Esophagus squamous epithelium (tissue), 5 donors: ENCODE data around the gene CLEC4G. TPM values are rescaled to one million over a fixed set of nuclear protein-coding genes. Genes with fewer than 3 reads are reported as not detected.

Experiments used
- DNase-seq: peaks from one replicate; lab custom pipeline; 2025; lab: John Stamatoyannopoulos, UW
- H3K27ac ChIP-seq, 4 donors: fragments of 200-600 bp; sonication (generic); one replicate each; pipeline ENCODE4 v1.5.1; 2016 to 2019; ENCODE audit warnings: mild to moderate bottlenecking in 1 of 4
- H3K27me3 ChIP-seq, 4 donors: fragments of 200-600 bp; sonication (generic); 1 replicate in 3 of 4; 2 replicates in 1 of 4; pipeline versions ENCODE4 v1.5.1 to v1.6.0; 2017 to 2021; ENCODE audit warnings: antibody characterized with exemption in 1 of 4
- H3K36me3 ChIP-seq, 3 donors: fragments of 200-600 bp; sonication (generic); one replicate each; pipeline ENCODE4 v1.5.1; 2016 to 2019
- H3K4me1 ChIP-seq, 3 donors: fragments of 200-600 bp; sonication (generic); one replicate each; pipeline ENCODE4 v1.5.1; 2017 to 2019
- H3K4me3 ChIP-seq, 4 donors: fragments of 200-600 bp; sonication (generic); 1 replicate in 3 of 4; 2 replicates in 1 of 4; pipeline ENCODE4 v1.5.1; 2016 to 2019; ENCODE audit warnings: mild to moderate bottlenecking in 2 of 4, moderate library complexity in 1 of 4
- H3K9me3 ChIP-seq, 3 donors: fragments of 200-600 bp; sonication (generic); one replicate each; pipeline ENCODE4 v1.5.1; 2016 to 2019
- POLR2A ChIP-seq, 4 donors: fragments of 450-650 bp; IDR thresholded peaks; one replicate each; pipeline ENCODE4 v1.6.1; 2017; ENCODE audit warnings: antibody characterized with exemption in 4 of 4, mild to moderate bottlenecking in 4 of 4, moderate library complexity in 3 of 4
- WGBS, 2 donors: methylation state at CpG; one replicate each; pipeline ENCODE4 v1.1.5; 2018; 5-methylcytosine and 5-hydroxymethylcytosine counted together
- intact Hi-C: fragments of 100-400 bp; cut with DNase I; formaldehyde crosslinking; loops from one replicate; pipeline ENCODE4 v1.15.0; 2022
- total RNA-seq, 4 donors: library from RNA; depleted of rRNA; stranded (reverse); fragments of >200 nt; gene quantifications; one replicate each; pipeline ENCODE4 v1.1.0, GENCODE V29; 2016
- TF ChIP-seq, protein P1 (sequence below), 6 experiments: fragments of 450-650 bp in 4 of 6; fragments of 200-600 bp in 2 of 6; sonication (generic) in 2 of 6; IDR thresholded peaks; one replicate each; pipeline ENCODE4 v1.5.1; 2016 to 2019; ENCODE audit warnings: antibody characterized with exemption in 6 of 6, mild to moderate bottlenecking in 4 of 6, moderate library complexity in 4 of 6
- donor health status: DM: yes; HTN: yes; CAD: no.

The CLEC4G gene
- total RNA-seq, 4 donors from 2014 or later, result 0.18 to 3.2 (median 1.1) TPM; not detected in 1

DNA sequence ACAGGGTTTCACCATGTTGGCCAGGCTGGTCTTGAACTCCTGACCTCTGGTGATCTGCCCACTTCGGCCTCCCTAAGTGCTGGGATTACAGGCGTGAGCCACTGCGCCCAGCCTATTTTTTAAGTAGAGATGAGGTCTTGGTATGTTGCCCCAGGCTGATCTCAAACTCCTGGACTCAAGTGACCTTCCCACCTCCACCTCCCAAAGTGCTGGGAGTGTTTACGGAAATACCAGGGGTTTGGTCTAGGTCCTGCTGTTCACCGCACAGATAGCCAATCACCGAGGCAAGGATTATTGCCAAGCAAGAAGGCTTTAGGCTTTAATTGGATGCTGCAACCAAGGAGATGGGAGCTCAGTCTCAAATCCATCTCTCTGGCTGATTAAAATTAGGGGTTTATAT, 11.6 kb downstream of the CLEC4G start:
- TF ChIP-seq POLR2A (IDR thresholded peaks at IDR 0.05), result no peak
- TF ChIP-seq, protein P1, sequence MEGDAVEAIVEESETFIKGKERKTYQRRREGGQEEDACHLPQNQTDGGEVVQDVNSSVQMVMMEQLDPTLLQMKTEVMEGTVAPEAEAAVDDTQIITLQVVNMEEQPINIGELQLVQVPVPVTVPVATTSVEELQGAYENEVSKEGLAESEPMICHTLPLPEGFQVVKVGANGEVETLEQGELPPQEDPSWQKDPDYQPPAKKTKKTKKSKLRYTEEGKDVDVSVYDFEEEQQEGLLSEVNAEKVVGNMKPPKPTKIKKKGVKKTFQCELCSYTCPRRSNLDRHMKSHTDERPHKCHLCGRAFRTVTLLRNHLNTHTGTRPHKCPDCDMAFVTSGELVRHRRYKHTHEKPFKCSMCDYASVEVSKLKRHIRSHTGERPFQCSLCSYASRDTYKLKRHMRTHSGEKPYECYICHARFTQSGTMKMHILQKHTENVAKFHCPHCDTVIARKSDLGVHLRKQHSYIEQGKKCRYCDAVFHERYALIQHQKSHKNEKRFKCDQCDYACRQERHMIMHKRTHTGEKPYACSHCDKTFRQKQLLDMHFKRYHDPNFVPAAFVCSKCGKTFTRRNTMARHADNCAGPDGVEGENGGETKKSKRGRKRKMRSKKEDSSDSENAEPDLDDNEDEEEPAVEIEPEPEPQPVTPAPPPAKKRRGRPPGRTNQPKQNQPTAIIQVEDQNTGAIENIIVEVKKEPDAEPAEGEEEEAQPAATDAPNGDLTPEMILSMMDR (IDR thresholded peaks at IDR 0.05), result no peak
- no peak for DNase-seq
- intact Hi-C loops, result no loop called here
- no peak overlapping the region for H3K27ac ChIP-seq
- H3K4me1 ChIP-seq, result no peaks in the 10 kb centered on the region
- H3K36me3 ChIP-seq, result no peaks in the 10 kb centered on the region
- peaks cover 0 to 56% (median 0%) of the 10 kb centered on the region in 4 donors for H3K27me3 ChIP-seq
- no peak overlapping the region for H3K4me3 ChIP-seq
- 77 to 78% methylated on average over 4 of the region's 6 CpGs for WGBS, 2 donors
- peaks cover 0 to 9% (median 0%) of the 10 kb centered on the region in 3 donors for H3K9me3 ChIP-seq

DNA sequence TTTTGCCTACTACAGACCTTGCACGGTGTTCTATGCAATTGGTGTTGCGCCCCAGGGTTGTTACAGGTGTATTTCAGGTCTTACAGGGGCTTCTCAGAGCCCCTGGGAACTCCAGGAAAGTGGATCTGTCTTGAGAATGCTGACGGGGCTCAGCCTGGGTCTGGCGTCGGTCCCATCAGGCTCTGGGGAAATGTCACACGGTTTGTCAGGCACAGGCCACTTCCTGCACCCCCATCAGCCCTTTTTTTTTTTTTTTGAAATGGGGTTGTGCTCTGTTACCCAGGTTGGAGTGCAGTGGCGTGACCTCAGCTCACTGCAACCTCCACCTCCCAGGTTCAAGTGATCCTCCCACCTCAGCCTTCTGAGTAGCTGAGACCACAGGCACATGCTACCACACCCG, 13.2 kb downstream of the CLEC4G start:
- WGBS, 2 donors, result 50 to 54% methylated on average over 7 to 8 of the region's 8 CpGs

DNA sequence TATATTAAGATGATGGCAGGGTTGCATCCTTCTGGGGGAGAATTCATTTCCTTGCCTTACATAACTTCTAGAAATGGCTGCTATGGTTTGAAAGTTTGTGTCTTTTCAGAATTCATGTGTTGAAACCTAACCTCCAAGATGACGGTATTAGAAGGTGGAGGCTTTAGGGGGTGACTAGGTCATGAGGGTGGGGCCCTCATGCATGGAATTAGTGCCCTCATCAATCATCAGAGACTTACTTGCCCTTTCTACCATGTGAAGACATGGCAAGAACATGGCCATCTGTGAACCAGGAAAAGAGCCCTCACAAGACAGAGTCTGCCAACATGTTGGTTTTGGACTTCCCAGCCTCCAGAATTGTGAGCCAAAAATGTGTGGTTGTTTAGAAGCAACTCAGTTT, 15.1 kb downstream of the CLEC4G start:
- intact Hi-C loops, result no loop called here
- Histone ChIP-seq H3K4me1 (no peaks in the 10 kb centered on the region), H3K27me3 (peaks cover 0 to 20% (median 0%) of the 10 kb centered on the region in 4 donors), H3K4me3 (no peak overlapping the region), H3K27ac (no peak overlapping the region), H3K36me3 (no peaks in the 10 kb centered on the region), H3K9me3 (peaks cover 0 to 9% (median 0%) of the 10 kb centered on the region in 3 donors)
- TF ChIP-seq, protein P1 (IDR thresholded peaks at IDR 0.05), result no peak
- no peak for TF ChIP-seq POLR2A (IDR thresholded peaks at IDR 0.05)
- no peak for DNase-seq
- WGBS, 2 donors, result 90% methylated on average over 1 of the region's 1 CpG; no CpG with 5 or more reads in 1 of the 2 donors

More for the DNA sequence above, 13.2 kb downstream of the CLEC4G start:
- no peak for DNase-seq
- Histone ChIP-seq H3K27me3 (peaks cover 0 to 39% (median 0%) of the 10 kb centered on the region in 4 donors), H3K4me3 (no peak overlapping the region), H3K9me3 (peaks cover 0 to 9% (median 0%) of the 10 kb centered on the region in 3 donors), H3K27ac (no peak overlapping the region), H3K4me1 (no peaks in the 10 kb centered on the region), H3K36me3 (no peaks in the 10 kb centered on the region)
- TF ChIP-seq, protein P1 (IDR thresholded peaks at IDR 0.05), result no peak
- TF ChIP-seq POLR2A (IDR thresholded peaks at IDR 0.05), result no peak
- intact Hi-C loops, result no loop called here

DNA sequence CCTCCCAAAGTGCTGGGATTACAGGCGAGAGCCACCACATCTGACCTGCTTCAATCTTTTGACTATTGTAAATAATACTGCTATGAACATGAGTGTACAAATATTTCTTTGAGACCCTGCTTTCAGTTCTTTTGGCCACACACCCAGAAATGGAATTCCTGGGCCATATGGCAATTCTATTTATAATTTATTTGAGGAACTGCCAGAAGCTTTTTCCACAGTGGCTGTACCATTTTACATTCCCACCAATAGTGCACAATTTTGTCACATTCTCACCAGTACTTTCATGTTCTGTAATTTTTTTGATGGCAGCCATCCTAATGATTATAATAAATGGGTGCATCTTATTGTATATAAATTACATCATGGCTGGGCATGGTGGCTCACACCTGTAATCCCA, 16.2 kb downstream of the CLEC4G start:
- 47 to 64% methylated on average over 1 of the region's 1 CpG for WGBS, 2 donors
- no peaks in the 10 kb centered on the region for H3K36me3 ChIP-seq
- TF ChIP-seq, protein P1 (IDR thresholded peaks at IDR 0.05), result no peak
- no peak for TF ChIP-seq POLR2A (IDR thresholded peaks at IDR 0.05)

DNA sequence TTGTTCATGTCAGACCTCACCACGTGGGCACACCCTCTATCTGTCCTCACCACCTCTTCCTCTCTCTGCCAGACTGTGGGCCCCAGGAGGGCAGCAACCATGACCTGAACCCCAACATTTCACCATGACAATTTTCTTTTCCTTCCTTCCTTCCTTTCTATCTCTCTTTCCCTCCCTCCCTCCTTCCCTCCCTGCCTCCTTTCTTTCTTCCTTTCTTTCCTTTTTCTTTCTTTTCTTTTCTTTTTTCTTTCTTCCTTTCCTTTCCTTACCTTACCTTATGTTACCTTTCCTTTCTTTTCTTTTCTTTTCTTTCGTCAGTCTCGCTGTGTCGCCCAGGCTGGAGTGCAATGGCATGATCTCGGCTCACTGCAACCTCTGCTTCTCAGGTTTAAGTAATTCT, 21.3 kb downstream of the CLEC4G start:
- 74 to 86% methylated on average over 5 of the region's 5 CpGs for WGBS, 2 donors
- no peak for DNase-seq
- Histone ChIP-seq H3K4me1 (no peaks in the 10 kb centered on the region), H3K27me3 (peaks cover 0 to 13% (median 0%) of the 10 kb centered on the region in 4 donors), H3K27ac (no peak overlapping the region), H3K36me3 (no peaks in the 10 kb centered on the region), H3K4me3 (no peak overlapping the region), H3K9me3 (no peaks in the 10 kb centered on the region)
- intact Hi-C loops, result no loop called here
- TF ChIP-seq, protein P1 (IDR thresholded peaks at IDR 0.05), result no peak
- no peak for TF ChIP-seq POLR2A (IDR thresholded peaks at IDR 0.05)

More for the DNA sequence above, 16.2 kb downstream of the CLEC4G start:
- no peak for DNase-seq
- Histone ChIP-seq H3K27me3 (peaks cover 0 to 19% (median 0%) of the 10 kb centered on the region in 4 donors), H3K9me3 (peaks cover 0 to 9% (median 0%) of the 10 kb centered on the region in 3 donors), H3K4me1 (no peaks in the 10 kb centered on the region), H3K4me3 (no peak overlapping the region), H3K27ac (no peak overlapping the region)
- intact Hi-C loops, result no loop called here
